GM19467 (cell line): ENCODE measurements around the gene HBZ.
"Not testable (repeated sequence)": the region's sequence is repeated elsewhere in the genome, so short reads cannot be mapped to it uniquely, and the experiment has no call there.

Experiments
- ATAC-seq: cut with Tn5 transposase; IDR thresholded peaks from one replicate; pipeline ENCODE4 v1.9.1; 2021; ENCODE audit warnings: mild to moderate bottlenecking, moderate library complexity; ENCODE audit not compliant: unreplicated experiment

HBZ gene

DNA sequence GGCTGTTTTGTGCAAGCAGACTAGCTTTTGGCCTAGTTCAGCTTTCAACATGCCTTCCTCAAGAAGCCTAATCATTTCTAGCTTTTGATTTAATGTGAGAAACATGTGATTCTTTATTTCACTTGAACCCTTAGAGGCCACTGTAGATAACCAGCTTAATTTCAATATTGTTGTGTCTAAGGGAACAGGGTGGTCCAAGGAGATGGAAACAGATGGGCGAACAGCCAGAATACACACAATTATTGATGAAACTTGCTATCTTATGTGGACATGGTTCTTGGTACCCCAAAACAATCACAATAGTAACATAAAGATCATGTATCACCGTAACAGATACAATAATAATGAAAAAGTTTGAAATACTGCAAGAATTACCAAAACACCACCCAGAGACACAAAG is 18.7 kb upstream of the HBZ start:
- ATAC-seq = no peak

DNA sequence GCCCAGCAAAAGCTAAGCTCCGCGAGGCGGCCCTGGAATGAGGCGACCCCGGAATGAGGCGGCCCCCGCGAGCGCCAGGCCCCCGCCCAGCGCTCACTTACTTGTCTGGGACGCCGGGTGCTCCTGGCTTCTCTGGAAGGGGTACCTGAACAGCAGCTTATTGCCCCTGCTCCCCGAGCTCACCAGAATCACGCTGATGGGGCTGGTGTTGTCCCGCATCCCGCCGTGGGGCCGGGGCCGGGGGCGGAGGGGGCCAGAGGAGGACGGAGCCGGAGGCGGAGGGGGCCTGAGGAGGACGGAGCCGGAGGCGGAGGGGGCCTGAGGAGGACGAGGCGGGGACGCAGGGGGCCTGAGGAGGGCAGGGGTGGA is 14.4 kb upstream of the HBZ start:
- ATAC-seq = no peak

DNA sequence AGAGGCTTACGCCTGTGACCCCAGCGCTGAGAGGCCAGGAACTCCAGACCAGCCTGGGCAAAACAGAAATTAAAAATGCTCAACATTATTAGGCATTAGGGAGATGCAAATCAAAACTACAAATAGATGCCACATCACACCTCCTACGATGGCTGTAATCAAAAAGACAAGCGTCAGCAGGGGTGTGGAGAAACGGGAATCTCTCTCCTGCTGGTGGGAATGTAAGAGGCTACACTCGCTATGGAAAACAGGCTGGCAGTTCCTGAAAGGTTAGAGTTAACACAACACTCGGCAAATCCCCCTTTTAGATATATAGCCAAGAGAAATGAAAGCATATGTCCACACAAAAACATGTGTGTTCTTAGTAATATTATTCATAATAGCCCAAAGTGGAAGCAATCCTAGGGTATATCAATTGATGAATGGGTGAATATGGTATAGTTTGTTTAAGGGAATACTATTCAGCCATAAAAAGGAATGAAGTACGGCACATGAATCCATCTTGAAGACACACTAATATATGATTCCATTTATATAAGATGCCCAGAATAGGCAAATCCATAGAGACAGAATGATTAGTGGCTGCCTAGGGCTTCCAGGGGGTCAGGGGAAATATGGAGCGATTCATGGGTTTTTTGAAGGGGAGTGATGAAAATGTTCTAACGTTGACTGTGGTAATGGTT is 12.1 kb upstream of the HBZ start:
- ATAC-seq = no peak

DNA sequence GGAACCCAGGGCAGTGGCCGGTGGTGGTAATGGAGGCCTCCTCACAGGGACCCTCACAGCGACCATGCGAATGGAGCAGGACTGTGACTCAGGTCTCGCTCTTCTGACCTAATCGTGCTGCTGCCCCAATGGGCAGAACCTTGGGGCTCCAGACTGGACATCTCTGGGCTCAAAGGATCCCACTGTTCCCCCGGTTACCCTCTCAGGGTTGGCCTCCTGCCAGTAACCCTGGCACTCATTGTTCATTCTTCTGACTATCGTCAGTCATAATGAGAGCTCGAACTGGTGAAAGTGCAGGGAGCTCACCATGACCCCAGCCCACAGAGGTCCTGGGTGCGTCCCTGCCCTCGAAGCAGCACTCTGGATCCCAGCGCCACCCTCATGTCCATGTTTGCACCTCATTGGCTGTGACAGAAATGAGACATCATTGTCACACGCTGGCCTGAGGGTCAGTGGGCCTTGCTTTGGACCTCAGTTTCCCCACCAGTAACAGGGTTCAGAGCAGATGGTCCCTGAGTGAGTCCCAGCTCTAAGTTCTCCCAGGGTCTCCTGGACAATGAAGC is 10.0 kb upstream of the HBZ start:
- ATAC-seq = no peak

DNA sequence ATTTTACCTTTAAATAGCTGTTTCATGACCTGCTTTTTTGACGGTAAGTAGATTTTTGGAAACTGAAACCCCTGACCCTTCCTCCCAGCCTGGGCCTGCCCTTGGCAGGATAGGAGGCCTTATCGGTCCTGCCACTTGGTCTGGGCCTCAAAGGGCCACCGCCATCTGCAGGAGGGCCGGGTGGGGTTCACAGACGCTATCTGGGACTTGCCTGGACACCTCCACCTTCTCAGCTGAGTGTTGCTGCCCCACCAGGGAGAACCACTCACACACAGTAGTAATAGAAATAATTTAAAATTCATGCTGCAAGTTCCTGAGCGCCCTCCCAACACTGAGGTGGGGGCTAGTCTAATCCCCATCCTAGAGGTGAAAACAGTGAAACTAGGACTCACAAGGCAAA is 9.4 kb upstream of the HBZ start:
- no peak for ATAC-seq

DNA sequence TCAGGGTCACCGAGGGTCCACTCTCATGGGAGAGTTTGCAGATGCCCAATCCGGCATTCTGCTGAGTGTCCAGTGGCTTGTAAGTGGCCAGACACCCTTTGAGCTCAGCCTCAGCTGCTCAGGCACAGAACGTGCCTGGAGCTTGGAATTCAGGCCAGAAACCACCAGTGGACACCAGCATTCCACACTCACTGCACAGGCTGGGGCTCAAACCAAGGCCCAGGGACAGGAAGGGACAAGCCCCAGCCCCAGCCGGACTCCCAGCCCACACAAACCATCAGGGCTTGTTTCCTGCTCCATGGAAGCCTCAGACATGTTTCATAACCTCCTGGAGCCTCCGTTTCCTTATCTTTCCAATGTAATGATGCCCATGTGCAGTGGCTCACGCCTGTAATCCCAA is 9.0 kb upstream of the HBZ start:
- no peak for ATAC-seq

DNA sequence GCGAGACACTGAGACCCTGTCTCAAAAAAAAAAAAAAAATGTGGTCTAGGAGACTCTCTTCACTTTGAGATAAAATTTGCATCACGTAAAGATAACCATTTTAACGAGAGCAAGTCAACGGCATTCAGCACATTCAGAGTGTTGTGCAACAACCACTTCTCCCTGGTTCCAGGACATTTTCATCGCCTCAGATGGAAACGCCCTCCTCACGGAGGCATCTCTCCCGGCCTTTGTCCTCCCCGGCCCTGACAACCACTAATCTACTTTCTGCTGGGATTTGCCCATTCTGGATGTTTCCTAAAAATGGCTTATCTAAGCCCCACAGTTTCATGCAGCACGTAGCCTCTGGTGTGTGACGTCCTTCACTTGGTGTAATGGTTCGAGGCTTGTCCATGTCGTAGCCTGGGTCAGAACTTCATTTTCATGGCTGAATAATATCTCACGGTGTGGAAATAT is 7.6 kb upstream of the HBZ start:
- no peak for ATAC-seq

DNA sequence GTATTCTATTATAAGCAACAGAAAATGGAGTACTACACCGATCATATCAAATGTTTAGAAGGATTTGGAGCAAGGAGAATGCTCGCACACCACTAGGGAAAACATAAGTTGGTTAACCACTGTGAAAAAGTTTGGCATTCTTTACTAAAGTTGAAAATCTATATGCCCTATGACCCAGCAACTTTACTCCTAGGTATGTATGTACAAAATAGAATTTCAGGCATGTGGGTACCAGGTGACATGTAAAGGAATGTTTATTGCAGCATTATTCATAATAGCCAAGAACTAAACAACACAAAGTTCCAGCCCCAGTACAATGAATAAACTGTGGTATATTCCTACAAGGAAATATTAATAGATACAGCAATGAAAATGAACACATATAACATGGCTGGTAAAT is 5.8 kb upstream of the HBZ start:
- ATAC-seq = no peak

DNA sequence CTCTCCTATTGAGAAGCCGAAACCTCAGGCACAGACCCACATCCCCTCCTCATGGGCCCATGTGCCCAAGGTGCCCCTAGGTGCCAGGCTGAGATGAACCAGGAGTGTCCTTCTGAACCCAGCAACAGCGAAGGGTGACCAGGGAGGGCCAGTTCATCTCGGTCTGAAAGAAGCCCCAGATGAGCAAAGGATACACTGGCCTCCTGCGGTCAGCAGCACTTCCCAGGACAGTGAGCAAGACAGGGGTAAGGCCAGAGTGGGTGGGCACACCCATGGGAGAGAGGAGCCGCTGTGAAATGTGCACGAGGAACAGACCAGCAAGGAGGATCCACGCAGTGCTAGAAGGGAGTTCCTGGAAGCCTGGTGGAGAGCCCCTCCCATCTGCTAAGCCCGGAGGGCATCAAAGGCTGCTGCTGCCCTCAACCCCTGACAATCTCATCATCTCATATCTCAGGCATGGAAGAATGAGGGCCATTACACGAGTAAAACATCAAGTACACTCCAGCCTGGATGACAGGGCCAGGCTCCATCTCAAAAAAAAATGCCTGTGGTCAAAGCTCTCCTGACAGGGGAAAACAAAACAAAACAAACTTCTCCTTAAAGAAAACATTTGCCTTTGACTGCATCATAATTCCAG is 3.3 kb upstream of the HBZ start:
- ATAC-seq = no peak

DNA sequence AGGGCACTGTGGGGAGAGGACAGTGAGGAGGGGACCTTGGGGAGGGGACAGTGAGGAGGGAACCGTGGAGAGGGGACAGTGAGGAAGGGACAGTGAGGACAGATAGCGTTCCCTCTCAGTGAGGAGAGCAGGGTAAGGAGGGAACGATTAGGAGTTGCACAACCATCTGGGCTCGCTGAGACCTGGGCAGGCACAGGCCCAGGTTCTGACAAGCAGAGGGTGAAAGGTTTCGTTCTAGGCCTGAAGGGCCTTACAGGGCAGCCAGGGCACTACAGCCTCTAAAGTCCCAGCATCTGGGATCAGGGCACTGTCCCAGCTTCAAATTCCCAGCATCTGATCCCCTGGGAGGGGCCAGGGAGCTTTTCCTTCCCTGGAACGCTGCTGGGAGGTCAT is 681 bp downstream of the HBZ start:
- ATAC-seq = not testable (repeated sequence)

DNA sequence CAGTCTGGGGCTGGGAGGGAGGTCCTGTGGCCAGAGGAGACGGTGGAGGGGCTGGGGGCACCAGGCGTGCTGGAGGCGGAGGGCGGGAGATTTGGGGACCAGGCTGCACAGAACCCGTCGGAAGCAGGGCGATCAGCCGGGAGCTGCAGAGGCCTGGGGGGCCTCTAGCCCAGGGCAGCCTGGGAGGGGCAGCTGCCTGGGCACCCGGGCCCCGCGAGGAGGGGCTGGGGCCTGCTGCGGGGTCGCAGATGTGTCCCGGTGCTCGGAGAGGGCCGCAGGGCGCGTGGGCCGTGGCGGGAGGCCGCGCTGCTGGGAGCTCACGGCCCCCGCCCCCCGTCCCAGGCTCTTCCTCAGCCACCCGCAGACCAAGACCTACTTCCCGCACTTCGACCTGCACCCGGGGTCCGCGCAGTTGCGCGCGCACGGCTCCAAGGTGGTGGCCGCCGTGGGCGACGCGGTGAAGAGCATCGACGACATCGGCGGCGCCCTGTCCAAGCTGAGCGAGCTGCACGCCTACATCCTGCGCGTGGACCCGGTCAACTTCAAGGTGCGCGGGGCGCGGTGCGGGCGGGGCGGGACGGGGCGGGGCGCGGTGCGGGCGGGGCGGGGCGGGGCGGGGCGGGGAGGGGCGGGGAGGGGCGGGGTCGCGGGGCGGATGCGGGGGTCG is 1.2 kb downstream of the HBZ start:
- ATAC-seq = not testable (repeated sequence)

DNA sequence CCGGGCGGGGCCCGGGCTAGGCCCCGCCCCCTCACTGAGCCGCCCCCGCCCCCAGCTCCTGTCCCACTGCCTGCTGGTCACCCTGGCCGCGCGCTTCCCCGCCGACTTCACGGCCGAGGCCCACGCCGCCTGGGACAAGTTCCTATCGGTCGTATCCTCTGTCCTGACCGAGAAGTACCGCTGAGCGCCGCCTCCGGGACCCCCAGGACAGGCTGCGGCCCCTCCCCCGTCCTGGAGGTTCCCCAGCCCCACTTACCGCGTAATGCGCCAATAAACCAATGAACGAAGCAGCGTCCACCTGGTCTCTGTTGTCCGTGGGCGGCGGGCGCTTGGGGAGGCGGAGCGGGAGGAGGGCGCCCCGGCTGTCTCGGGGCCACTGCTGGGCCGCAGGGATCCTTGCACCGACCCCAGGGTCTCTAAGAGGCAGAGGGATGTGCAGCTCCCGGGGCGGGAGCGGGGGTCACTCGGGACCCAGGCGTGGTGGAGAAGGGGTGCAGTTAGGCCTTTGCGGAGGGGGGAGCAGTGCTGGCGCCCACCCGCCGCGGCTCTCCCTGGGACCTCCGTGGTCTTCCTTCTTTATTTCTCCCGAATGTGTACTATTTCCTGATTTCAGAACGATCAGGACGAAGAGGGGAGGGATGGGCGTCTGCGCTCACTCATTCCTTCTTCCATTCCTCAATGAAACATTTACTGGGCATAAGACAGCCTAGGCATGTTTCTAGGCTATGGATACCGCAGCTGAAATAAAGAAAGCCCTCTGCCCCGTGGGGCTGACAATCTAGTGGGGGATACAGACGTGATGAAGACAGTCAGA is 2.0 kb downstream of the HBZ start:
- no peak for ATAC-seq

DNA sequence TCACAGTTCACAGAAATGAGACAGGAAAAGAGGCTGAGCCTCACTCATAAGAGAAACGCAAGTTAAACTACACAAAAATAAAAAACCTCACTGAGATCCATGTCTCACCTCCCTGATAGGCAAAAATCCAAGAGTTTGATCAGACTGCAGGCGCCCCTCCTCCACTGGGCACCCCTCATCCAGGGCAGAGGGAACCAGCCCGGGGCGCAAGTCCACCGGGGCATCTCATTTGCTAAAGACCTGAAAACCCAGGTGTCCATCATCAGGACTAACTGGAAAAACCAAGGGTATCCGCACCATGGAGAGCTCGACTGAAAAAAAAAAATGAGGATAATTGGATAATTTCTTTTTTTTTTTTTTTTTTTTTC is 2.6 kb downstream of the HBZ start:
- ATAC-seq = no peak

DNA sequence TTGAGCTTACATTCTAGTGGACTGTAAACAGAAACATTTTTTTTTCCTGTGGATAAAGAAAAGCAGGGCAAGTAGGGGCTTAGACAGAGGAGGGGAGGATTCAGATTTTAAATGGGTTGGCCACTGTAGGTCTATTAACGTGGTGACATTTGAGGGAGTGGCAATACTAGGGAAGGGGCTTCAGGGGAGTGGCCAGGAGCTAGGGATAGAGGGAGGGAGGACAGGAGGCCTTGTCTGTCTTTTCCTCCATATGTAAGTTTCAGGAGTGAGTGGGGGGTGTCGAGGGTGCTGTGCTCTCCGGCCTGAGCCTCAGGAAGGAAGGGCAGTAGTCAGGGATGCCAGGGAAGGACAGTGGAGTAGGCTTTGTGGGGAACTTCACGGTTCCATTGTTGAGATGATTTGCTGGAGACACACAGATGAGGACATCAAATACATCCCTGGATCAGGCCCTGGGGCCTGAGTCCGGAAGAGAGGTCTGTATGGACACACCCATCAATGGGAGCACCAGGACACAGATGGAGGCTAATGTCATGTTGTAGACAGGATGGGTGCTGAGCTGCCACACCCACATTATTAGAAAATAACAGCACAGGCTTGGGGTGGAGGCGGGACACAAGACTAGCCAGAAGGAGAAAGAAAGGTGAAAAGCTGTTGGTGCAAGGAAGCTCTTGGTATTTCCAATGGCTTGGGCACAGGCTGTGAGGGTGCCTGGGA is 6.8 kb downstream of the HBZ start:
- no peak for ATAC-seq

DNA sequence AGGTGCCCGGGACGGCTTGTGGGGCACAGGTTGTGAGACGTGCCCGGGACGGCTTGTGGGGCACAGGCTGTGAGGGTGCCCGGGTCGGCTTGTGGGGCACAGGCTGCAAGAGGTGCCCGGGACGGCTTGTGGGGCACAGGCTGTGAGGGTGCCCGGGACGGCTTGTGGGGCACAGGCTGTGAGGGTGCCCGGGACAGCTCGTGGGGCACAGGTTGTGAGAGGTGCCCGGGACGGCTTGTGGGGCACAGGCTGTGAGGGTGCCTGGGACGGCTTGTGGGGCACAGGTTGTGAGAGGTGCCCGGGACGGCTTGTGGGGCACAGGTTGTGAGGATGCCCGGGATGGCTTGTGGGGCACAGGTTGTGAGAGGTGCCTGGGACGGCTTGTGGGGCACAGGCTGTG is 7.8 kb downstream of the HBZ start:
- not testable (repeated sequence) for ATAC-seq

DNA sequence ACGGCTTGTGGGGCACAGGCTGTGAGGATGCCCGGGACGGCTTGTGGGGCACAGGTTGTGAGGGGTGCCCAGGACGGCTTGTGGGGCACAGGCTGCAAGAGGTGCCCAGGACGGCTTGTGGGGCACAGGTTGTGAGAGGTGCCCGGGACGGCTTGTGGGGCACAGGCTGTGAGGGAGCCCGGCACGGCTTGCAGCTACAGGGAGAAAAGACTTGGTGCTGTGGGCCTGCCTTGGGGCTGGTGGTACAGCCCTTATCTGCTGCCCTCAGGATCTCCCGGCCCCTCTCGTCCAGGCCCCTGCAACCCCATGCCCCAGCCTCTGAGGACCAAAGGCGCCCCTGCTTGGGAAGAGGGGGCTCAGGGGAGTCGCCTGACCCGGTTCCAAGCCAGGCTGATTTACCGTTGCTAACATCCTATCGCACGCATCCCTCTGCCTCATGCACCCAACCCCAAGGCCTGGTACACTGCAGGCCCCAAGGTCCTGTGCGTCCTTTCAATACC is 8.3 kb downstream of the HBZ start:
- ATAC-seq = no peak

DNA sequence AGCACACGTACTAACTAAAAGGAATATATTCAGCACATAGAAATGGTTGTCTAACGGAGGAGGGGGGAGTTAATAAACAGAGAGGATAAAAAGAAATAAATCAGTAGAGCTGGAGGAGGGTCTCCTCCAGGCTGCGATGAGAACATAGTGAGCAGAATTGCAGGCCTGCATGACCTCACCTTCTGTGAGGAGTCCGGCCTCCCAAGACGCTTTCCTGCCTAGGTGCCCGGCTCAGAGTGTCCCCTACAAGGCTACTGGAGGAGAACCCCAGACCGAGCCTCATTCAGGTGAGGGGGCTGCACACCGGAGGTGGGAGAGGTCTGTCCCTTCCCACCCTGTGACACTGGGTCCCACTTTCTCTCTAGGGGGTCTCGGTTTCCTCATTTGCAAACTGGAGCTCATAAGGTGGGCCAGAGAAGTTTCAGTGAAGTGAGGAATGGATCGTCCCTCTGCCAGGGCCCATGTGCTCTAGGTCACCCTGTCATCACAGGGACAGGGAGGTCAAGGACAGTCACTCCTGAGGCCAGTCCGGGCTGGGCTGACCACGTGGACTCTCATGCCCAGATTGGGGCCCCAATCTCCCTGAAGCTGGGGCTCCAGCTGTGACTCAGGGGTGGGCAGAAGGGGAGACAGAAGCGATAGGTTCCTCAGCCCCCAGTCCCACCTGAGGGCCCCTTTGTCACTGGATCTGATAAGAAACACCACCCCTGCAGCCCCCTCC is 10.0 kb downstream of the HBZ start:
- ATAC-seq = no peak

DNA sequence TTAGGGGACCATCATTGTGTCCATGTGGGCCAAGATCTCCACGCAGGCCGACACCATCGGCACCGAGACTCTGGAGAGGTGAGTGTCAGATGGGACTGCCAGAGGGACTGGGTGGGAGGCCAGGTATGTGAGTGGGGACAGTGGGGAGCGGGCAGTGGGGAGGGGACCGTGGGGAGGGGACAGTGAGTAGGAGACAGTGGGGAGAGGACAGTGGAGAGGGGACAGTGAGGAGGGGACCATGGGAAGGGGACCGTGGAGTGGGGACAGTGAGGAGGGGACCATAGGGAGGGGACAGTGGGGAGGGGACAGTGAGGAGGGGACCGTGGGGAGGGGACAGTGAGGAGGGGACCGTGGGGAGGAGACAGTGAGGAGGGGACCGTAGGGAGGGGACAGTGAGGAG is 10.7 kb downstream of the HBZ start:
- not testable (repeated sequence) for ATAC-seq

DNA sequence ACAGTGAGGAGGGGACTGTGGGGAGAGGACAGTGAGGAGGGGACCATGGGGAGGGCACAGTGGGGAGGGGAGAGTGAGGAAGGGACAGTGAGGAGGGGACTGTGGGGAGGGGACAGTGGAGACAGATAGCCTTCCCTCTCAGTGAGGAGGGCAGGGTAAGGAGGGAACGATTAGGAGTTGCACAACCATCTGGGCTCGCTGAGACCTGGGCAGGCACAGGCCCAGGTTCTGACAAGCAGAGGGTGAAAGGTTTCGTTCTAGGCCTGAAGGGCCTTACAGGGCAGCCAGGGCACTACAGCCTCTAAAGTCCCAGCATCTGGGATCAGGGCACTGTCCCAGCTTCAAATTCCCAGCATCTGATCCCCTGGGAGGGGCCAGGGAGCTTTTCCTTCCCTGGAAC is 11.3 kb downstream of the HBZ start:
- ATAC-seq = not testable (repeated sequence)
